GM12878 (cell line): Measurements from ENCODE around the gene SORCS1. TPM values are rescaled to one million over a fixed set of nuclear protein-coding genes. Genes with fewer than 3 reads are reported as not detected.

ENCODE experiments used
- ATAC-seq: fragments of 200-7000 bp; cut with Tn5 transposase; 3 replicates; pipeline ENCODE4 v1.9.1; 2020; ENCODE audit warnings: mild to moderate bottlenecking, moderate library complexity
- BruUV-seq: library from RNA; stranded (reverse); fragments of 400-500 nt; replicated peaks from 2 replicates; lab custom pipeline; 2021; lab: Mats Ljungman, UMichigan
- CTCF ChIA-PET: fragments of 300-600 bp; sonication (Branson Sonifier 250); formaldehyde crosslinking; extraction: SDS; loops from one replicate; lab custom pipeline; 2021; ENCODE audit warnings: inconsistent platforms; lab: Yijun Ruan, JAX
- POLR2A ChIA-PET: fragments of 350-600 bp; formaldehyde crosslinking; extraction: SDS; loops from one replicate; lab custom pipeline; 2021; ENCODE audit warnings: inconsistent platforms; lab: Charles Lee
- RAD21 ChIA-PET: fragments of 300-600 bp; sonication (Branson Sonifier 250); formaldehyde crosslinking; loops from one replicate; lab custom pipeline; 2023; ENCODE audit warnings: antibody characterized with exemption; ENCODE audit not compliant: unreplicated experiment; lab: Charles Lee
- SMC1A ChIA-PET: fragments of 300-600 bp; sonication (Branson Sonifier 250); formaldehyde crosslinking; loops from one replicate; lab custom pipeline; 2023; ENCODE audit not compliant: unreplicated experiment, uncharacterized antibody; lab: Charles Lee
- DNase-seq: peaks from one replicate; pipeline ENCODE4 v3.0.0-alpha.2; 2011; ENCODE audit warnings: low read depth, low spot score
- FAIRE-seq: peaks from 3 replicates; lab custom pipeline; 2011; peaks lifted over from hg19 to GRCh38; lab: Jason Lieb, UNC
- H2AFZ ChIP-seq: 2 replicates; pipeline ENCODE4 v1.6.0; 2011; ENCODE audit warnings: low read depth, low read length, control low read depth; ENCODE audit not compliant: control insufficient read depth
- H3K27ac ChIP-seq: 2 replicates; pipeline ENCODE4 v1.5.1; 2011; ENCODE audit warnings: control low read depth; ENCODE audit not compliant: control insufficient read depth, insufficient read depth
- H3K27me3 ChIP-seq, 2 experiments: replicated peaks in 1 of 2; 2 replicates each; pipeline versions ENCODE4 v1.6.0 to v1.6.1; 2011; ENCODE audit warnings: low read length in 1 of 2; ENCODE audit not compliant: control insufficient read depth in 2 of 2, insufficient read depth in 2 of 2
- H3K36me3 ChIP-seq, 2 experiments: 2 replicates each; pipeline ENCODE4 v1.5.1; 2011; ENCODE audit warnings: low read length in 1 of 2; ENCODE audit not compliant: control insufficient read depth in 2 of 2, insufficient read depth in 2 of 2
- H3K4me1 ChIP-seq: 2 replicates; pipeline ENCODE4 v1.6.1; 2011; ENCODE audit warnings: mild to moderate bottlenecking, low read length, moderate library complexity, mixed read lengths; ENCODE audit not compliant: control insufficient read depth, insufficient read depth
- H3K4me2 ChIP-seq: 2 replicates; pipeline ENCODE4 v1.6.0; 2011; ENCODE audit warnings: control low read depth; ENCODE audit not compliant: control insufficient read depth, insufficient read depth
- H3K4me3 ChIP-seq: fragments of 200-600 bp; sonication (generic); 2 replicates; pipeline ENCODE4 v1.5.1; 2016
- H3K79me2 ChIP-seq: 2 replicates; pipeline ENCODE4 v1.6.0; 2011; ENCODE audit warnings: low read length; ENCODE audit not compliant: control insufficient read depth, insufficient read depth
- H3K9ac ChIP-seq: 2 replicates; pipeline ENCODE4 v1.8.0; 2011; ENCODE audit warnings: low read length, control low read depth, mixed read lengths; ENCODE audit not compliant: control insufficient read depth, insufficient read depth
- H3K9me3 ChIP-seq: replicated peaks from 3 replicates; pipeline ENCODE4 v1.5.1; 2011; ENCODE audit warnings: mild to moderate bottlenecking, low read length; ENCODE audit not compliant: control insufficient read depth, insufficient read depth
- H4K20me1 ChIP-seq: 2 replicates; pipeline ENCODE4 v1.6.0; 2011; ENCODE audit not compliant: control insufficient read depth, insufficient read depth
- ASH2L ChIP-seq: fragments of 300-600, 200-600 bp; sonication (generic); IDR thresholded peaks from 2 replicates; pipeline ENCODE4 v1.6.1; 2017; ENCODE audit warnings: low read depth, mild to moderate bottlenecking, borderline replicate concordance
- BRCA1 ChIP-seq: IDR thresholded peaks from 2 replicates; pipeline ENCODE4 v1.6.1; 2011; ENCODE audit warnings: low read depth, low read length, improper control_type of control experiment
- CEBPB ChIP-seq, 2 experiments: fragments of 150-350 bp in 1 of 2; IDR thresholded peaks; 2 replicates each; pipeline ENCODE4 v1.6.1; 2012 to 2014; ENCODE audit warnings: low read depth in 2 of 2, low read length in 2 of 2, borderline replicate concordance in 1 of 2, inconsistent platforms in 1 of 2
- ZSCAN29 ChIP-seq: fragments of 450-650 bp; IDR thresholded peaks from 2 replicates; pipeline ENCODE4 v1.6.1; 2017; ENCODE audit warnings: mild to moderate bottlenecking, moderate library complexity
- WGBS: methylation state at CpG from one replicate; pipeline ENCODE4 v1.1.6; 2016; ENCODE audit warnings: low lambda C conversion rate; ENCODE audit not compliant: insufficient replicate concordance, insufficient coverage; ENCODE audit errors: missing lambda C conversion rate; 5-methylcytosine and 5-hydroxymethylcytosine counted together
- in situ Hi-C: fragments of 300-500 bp; cut with MboI; formaldehyde crosslinking; loops from 9 replicates; pipeline ENCODE4 v1.14.3; 2018; ENCODE audit warnings: mixed read lengths
- intact Hi-C: fragments of 100-400 bp; cut with micrococcal nuclease; formaldehyde crosslinking; loops from one replicate; pipeline ENCODE4 v1.14.2; 2022; ENCODE audit not compliant: unreplicated experiment
- polyA plus RNA-seq, 11 experiments: library from polyadenylated mRNA; depleted of rRNA in 4 of 11; unstranded in 6 of 11; stranded (reverse) in 5 of 11; fragments of >200 nt; fragmentation: Nextera tagmentation in 4 of 11; fragmentation: Illumina TruSeq in 1 of 11; extraction: Ambion mirVana in 4 of 11; extraction: Trizol in 1 of 11; gene quantifications; 1 replicate in 1 of 11; 2 replicates in 10 of 11; pipeline versions ENCODE4 v1.2.1 to v1.2.3, GENCODE V29; 2011 to 2016; ENCODE audit warnings: inconsistent platforms in 2 of 11, missing spikeins in 2 of 11, low read depth in 1 of 11
- total RNA-seq, 4 experiments: library from RNA; depleted of rRNA in 3 of 4; stranded (reverse); fragments of >200 nt in 3 of 4; fragmentation: Illumina TruSeq in 1 of 4; extraction: Trizol in 1 of 4; gene quantifications; 2 replicates each; pipeline versions ENCODE4 v1.2.1 to v1.2.3, GENCODE V29; 2013 to 2021
- TF ChIP-seq, protein P1 (sequence below): fragments of 450-650 bp; formaldehyde crosslinking; IDR thresholded peaks from 2 replicates; pipeline ENCODE4 v1.4.0; 2020; ENCODE audit warnings: mild to moderate bottlenecking, moderate library complexity

SORCS1 gene
- total and polyA plus RNA-seq, 10 of the 15 experiments (the other 5 are each of a cell fraction or from before 2014, with no cell fraction given) = 0.02 to 9.6 (median 0.06) TPM; not detected in 3

DNA sequence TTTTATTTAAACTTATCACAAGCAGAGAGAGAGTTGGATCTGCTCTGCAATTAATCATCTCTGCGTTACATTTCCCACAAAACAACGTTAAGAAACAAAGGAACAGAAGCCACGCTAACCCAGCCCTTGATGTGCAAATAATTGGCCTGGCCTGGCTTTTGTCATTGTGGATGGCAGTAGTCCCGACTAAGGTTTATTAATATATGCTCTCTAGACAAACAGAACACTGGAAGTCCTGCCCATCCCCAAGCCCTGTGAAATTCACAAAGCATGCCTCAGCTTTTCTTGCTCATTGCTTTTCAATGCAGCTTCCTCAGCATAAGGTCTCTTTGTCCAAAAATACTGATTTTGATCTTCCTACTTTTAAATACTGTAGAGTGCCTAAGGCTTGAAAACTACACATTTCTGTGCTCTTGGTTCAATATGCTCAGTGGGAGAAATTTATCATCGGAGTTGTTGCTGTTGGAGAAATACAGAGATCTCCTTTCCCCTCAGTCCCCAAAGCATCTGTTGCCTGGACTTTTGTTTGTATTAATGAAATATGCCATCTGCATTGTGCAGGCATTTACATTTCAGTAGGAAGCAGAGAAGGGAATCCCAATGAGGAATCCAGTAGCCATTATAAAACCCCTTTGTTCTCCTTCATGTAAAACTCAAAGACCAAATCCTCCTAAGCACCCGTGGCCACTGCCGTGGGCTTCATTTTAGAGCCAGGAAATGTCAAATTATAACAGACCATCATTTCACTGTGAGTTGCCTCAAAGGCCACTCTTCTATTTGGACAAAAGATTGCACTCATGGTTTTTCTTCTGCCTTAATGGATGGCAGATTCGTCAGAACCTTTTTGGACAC, 61.1 kb downstream of the SORCS1 start:
- no TSS peak for BruUV-seq
- no peak for FAIRE-seq
- H2AFZ ChIP-seq = no peak overlapping the region

DNA sequence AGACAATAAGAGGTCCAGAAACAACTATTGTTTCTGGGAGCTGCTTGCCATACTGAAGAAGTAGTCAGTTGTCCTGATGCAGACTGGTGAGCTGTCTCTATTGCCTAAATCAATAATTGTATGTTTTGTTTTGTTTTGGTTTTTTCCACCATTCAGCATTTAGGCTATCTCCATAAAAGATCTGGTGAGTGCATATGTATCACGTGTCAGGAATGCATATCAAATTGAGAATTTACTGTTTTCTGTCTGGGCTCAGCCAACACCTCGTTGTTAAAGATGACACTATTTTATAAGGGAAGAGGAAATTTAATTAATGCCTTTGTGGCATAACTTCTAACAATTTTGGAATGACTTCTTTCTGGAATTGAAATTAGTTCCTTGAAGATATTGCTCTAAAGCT, 66.2 kb downstream of the SORCS1 start:
- H3K4me1 ChIP-seq = no peaks in the 10 kb centered on the region
- no peak for TF ChIP-seq ASH2L
- TF ChIP-seq, protein P1, sequence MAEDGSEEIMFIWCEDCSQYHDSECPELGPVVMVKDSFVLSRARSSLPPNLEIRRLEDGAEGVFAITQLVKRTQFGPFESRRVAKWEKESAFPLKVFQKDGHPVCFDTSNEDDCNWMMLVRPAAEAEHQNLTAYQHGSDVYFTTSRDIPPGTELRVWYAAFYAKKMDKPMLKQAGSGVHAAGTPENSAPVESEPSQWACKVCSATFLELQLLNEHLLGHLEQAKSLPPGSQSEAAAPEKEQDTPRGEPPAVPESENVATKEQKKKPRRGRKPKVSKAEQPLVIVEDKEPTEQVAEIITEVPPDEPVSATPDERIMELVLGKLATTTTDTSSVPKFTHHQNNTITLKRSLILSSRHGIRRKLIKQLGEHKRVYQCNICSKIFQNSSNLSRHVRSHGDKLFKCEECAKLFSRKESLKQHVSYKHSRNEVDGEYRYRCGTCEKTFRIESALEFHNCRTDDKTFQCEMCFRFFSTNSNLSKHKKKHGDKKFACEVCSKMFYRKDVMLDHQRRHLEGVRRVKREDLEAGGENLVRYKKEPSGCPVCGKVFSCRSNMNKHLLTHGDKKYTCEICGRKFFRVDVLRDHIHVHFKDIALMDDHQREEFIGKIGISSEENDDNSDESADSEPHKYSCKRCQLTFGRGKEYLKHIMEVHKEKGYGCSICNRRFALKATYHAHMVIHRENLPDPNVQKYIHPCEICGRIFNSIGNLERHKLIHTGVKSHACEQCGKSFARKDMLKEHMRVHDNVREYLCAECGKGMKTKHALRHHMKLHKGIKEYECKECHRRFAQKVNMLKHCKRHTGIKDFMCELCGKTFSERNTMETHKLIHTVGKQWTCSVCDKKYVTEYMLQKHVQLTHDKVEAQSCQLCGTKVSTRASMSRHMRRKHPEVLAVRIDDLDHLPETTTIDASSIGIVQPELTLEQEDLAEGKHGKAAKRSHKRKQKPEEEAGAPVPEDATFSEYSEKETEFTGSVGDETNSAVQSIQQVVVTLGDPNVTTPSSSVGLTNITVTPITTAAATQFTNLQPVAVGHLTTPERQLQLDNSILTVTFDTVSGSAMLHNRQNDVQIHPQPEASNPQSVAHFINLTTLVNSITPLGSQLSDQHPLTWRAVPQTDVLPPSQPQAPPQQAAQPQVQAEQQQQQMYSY (CRISPR knock-in tag) = no peak
- no peak for TF ChIP-seq CEBPB (IDR thresholded peaks at IDR 0.05; ENCODE audit: borderline replicate concordance in 1 of 2, low read depth in 2 of 2, low read length in 2 of 2)
- no peak for TF ChIP-seq BRCA1
- no peak for FAIRE-seq
- no peaks in the 10 kb centered on the region for H3K79me2 ChIP-seq
- no peak overlapping the region for H3K4me3 ChIP-seq
- H3K9ac ChIP-seq = no peak overlapping the region
- H3K27ac ChIP-seq = no peak overlapping the region
- no peak for DNase-seq
- SMC1A ChIA-PET = interaction anchor here (0.8 kb wide), 1 partner anchor 303 kb away, joined by 3 read pairs; no protein-coding TSS in a partner anchor
- WGBS = 0% methylated on average over 2 of the region's 2 CpGs
- RAD21 ChIA-PET = no interaction called here
- H3K27me3 ChIP-seq = no peaks in the 10 kb centered on the region
- CTCF ChIA-PET = no interaction called here
- H3K4me2 ChIP-seq = no peak overlapping the region
- H2AFZ ChIP-seq = no peak overlapping the region
- no TSS peak for BruUV-seq
- ATAC-seq = no peak
- in situ Hi-C loops (no loop called here), intact Hi-C loops (no loop called here)
- POLR2A ChIA-PET = interaction anchor here (0.6 kb wide), 1 partner anchor 15 kb away, joined by 5 read pairs; no protein-coding TSS in a partner anchor
- no peaks in the 10 kb centered on the region for H4K20me1 ChIP-seq
- no peaks in the 10 kb centered on the region for H3K36me3 ChIP-seq
- no peaks in the 10 kb centered on the region for H3K9me3 ChIP-seq

More for the DNA sequence above, 61.1 kb downstream of the SORCS1 start:
- Histone ChIP-seq H3K4me2 (no peak overlapping the region), H3K4me1 (no peaks in the 10 kb centered on the region), H3K79me2 (no peaks in the 10 kb centered on the region), H3K9me3 (no peaks in the 10 kb centered on the region), H3K27me3 (no peaks in the 10 kb centered on the region), H3K9ac (no peak overlapping the region), H3K4me3 (no peak overlapping the region), H3K36me3 (no peaks in the 10 kb centered on the region), H4K20me1 (no peaks in the 10 kb centered on the region), H3K27ac (no peak overlapping the region)
- ChIA-PET CTCF (no interaction called here), POLR2A (no interaction called here), SMC1A (no interaction called here), RAD21 (no interaction called here)
- in situ Hi-C loops (no loop called here), intact Hi-C loops (no loop called here)
- TF ChIP-seq ZSCAN29 = no peak
- ATAC-seq (no peak), DNase-seq (no peak)
- 8% methylated on average over 8 of the region's 8 CpGs for WGBS
